SK-N-MC (cell line): ENCODE results near the gene COX7A1.

ENCODE experiments used
- EZH2 ChIP-seq: fragments of 200-600 bp; sonication (generic); IDR thresholded peaks from one replicate; pipeline ENCODE4 v1.6.1; 2017; ENCODE audit warnings: antibody characterized with exemption
- FOXP2 ChIP-seq: optimal IDR thresholded peaks from 2 replicates; pipeline ENCODE3; 2011; ENCODE audit warnings: mild to moderate bottlenecking, moderate library complexity; ENCODE audit not compliant: insufficient read depth; ENCODE audit errors: extremely low read length, control extremely low read depth
- POLR2AphosphoS5 ChIP-seq: IDR thresholded peaks from 2 replicates; pipeline ENCODE4 v1.6.1; 2012; ENCODE audit warnings: mild to moderate bottlenecking, low read depth, low read length, borderline replicate concordance

DNA sequence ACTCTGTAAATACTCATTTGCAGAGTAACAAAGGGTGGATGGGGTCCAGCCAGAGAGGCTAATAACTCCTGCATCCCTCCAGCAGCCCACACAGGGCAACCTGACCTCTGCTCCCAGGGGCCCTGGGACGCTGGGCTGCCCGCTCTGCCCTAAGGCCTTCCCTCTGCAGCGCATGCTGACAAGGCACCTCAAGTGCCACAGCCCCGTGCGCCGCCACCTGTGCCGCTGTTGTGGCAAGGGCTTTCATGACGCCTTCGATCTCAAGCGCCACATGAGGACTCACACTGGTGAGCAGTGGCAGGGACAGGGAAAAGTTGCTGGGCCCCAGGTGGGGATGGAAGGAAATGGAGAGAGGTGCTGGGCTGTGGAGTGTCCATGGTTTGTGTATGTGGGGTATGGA, 39.6 kb downstream of the COX7A1 start:
- TF ChIP-seq EZH2 (no peak), POLR2AphosphoS5 (no peak), FOXP2 (no peak)
